Measurements from ENCODE around the gene BRWD1.

BRWD1 gene

DNA sequence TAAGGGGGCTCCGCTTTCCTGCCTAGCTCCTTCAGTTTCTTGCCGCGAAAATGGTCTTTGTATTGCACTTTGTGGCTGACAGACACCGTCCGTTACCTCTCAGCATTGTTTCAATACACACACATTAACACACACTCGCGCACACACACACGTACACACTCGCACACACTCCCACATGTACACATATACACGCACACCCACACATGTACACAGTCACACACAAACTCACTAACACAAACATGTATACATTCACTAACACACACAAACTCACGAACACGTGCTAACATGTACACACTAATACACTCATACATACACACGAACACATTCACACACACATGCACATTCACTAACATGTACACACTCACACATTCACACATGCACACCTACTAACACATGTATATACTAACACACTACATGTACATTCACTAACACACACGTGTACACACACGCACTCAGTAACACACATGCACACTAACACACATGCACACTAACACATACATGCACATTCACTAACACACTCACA, 179.1 kb downstream of the BRWD1 start:
- DNase-seq (ENCODE audit: low spot score): no peak

Data from hepatic stellate cell (primary cell).